ENCODE data around the gene RGPD4. TPM values are rescaled to one million over a fixed set of nuclear protein-coding genes. Genes with fewer than 3 reads are reported as not detected.
A peak's percentile ranks its signal among the peaks of the same experiment; 100 is the strongest.
"Not testable (repeated sequence)": the region's sequence is repeated elsewhere in the genome, so short reads cannot be mapped to it uniquely, and the experiment has no call there.

The RGPD4 gene
- under 1 TPM; 0.53 to 0.63 TPM for total RNA-seq
- not detected for polyA plus RNA-seq (2013, experiment 1 of 2)
- not detected for polyA plus RNA-seq (2013, experiment 2 of 2)
- 0.05 to 9.1 (median 2.4) reads per million in 172 experiments for total RNA-seq

DNA sequence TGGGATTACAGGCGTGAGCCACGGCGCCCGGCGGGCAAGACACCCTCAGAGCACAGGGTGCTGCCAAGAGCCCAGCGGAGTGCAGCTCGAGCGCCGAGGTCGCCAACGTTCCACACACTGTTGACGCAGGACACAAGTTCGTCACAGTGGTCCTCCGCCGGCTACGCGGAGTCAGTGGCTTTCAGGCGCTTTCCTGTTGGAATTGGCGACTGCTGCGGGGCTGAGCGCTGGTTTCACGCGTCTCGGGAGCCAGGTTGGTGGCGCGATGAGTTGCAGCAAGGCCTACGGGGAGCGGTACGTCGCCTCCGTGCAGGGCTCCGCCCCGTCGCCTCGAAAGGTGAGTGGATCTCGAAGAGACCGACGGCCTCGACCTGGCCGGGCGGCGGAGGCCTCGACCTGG lies at the start of gene RGPD4:
Gene RGPD4, plus strand, starts transcription at position 144 of the 400 bp plus-strand sequence. Its CDS starts 122 bp downstream, at position 266.
- DNase-seq = peak in 1 of 14 experiments; percentile 8
- H3K4me3 ChIP-seq (ENCODE audit: low read length); H3K27ac ChIP-seq (ENCODE audit: low read depth in 1 of 2, low read length in 2 of 2); CTCF ChIA-PET; H3K4me1 Mint-ChIP-seq (ENCODE audit: low read depth); H3K9me3 Mint-ChIP-seq; H3K27me3 ChIP-seq (ENCODE audit: control insufficient read depth in 1 of 2, insufficient read depth in 2 of 2, low read length in 2 of 2); H3K36me3 Mint-ChIP-seq (ENCODE audit: low read depth); intact Hi-C loops (cut with DNase I, micrococcal nuclease); H3K9me3 ChIP-seq (ENCODE audit: control insufficient read depth in 1 of 2, insufficient read depth in 1 of 2, low read length in 2 of 2); H3K27me3 Mint-ChIP-seq; POLR2A ChIA-PET; H3K36me3 ChIP-seq (ENCODE audit: insufficient read depth, low read length); H3K27ac Mint-ChIP-seq; H3K4me3 Mint-ChIP-seq; H3K4me1 ChIP-seq (ENCODE audit: insufficient read depth, low read length); ATAC-seq (ENCODE audit: poor library complexity): not testable (repeated sequence)

DNA sequence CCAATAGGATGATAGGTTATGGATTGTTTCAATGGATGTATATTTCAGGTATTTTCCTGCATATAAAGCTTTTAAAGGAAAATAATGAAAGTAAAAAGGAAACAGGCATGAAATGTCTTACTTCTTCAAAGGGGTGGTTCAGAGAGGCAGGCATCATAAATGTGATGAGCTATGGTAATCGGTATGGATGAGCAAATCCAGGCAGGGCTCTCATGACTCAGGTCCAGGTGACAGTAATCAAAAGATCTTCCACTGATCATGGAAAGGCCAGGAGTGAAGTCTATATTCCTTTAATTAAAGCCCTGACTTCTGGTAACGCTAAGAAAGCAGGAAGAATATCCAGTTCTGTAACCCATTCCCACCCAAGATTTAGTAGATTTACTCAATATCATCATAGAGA lies 48.7 kb upstream of the RGPD4 start:
- TF ChIP-seq, protein P1, sequence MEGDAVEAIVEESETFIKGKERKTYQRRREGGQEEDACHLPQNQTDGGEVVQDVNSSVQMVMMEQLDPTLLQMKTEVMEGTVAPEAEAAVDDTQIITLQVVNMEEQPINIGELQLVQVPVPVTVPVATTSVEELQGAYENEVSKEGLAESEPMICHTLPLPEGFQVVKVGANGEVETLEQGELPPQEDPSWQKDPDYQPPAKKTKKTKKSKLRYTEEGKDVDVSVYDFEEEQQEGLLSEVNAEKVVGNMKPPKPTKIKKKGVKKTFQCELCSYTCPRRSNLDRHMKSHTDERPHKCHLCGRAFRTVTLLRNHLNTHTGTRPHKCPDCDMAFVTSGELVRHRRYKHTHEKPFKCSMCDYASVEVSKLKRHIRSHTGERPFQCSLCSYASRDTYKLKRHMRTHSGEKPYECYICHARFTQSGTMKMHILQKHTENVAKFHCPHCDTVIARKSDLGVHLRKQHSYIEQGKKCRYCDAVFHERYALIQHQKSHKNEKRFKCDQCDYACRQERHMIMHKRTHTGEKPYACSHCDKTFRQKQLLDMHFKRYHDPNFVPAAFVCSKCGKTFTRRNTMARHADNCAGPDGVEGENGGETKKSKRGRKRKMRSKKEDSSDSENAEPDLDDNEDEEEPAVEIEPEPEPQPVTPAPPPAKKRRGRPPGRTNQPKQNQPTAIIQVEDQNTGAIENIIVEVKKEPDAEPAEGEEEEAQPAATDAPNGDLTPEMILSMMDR (IDR thresholded peaks at IDR 0.05) = no peak
- no peak for ATAC-seq (ENCODE audit: poor library complexity)
- H3K36me3 ChIP-seq (ENCODE audit: insufficient read depth, low read length) = no peaks in the 10 kb centered on the region
- H3K27me3 ChIP-seq (ENCODE audit: control insufficient read depth in 1 of 2, insufficient read depth in 2 of 2, low read length in 2 of 2) = no peaks in the 10 kb centered on the region
- Mint-ChIP-seq H3K27me3 (no peaks in the 10 kb centered on the region), H3K4me1 (ENCODE audit: low read depth) (no peaks in the 10 kb centered on the region), H3K4me3 (no peak overlapping the region), H3K36me3 (ENCODE audit: low read depth) (no peaks in the 10 kb centered on the region), H3K9me3 (no peaks in the 10 kb centered on the region), H3K27ac (no peak overlapping the region)
- intact Hi-C loops (cut with DNase I, micrococcal nuclease) = no loop called here
- H3K4me3 ChIP-seq (ENCODE audit: low read length) = no peak overlapping the region
- H3K4me1 ChIP-seq (ENCODE audit: insufficient read depth, low read length) = no peaks in the 10 kb centered on the region
- H3K9me3 ChIP-seq (ENCODE audit: control insufficient read depth in 1 of 2, insufficient read depth in 1 of 2, low read length in 2 of 2) = no peaks in the 10 kb centered on the region
- DNase-seq = no peak
- POLR2A ChIA-PET = no interaction called here
- no peak overlapping the region for H3K27ac ChIP-seq (ENCODE audit: low read depth in 1 of 2, low read length in 2 of 2)
- CTCF ChIA-PET = no interaction called here

DNA sequence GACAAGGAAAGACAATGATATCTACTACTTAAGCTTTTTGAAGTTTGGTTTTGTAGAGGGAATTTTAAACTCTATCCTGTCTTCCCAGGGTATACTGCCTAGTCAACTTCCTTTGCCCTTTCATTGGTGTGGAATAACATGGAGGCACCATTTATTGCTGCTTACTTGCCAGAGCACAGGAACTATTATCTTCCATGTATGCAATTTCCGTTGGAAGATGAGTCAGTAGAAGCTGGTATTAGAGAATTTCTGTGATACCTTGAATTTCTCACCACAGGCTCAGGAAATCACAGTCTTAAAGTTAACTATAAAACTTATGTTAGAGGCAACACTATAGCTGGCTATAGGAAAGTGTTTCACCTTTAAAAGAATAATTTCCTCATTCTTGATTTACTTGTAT lies 40.9 kb upstream of the RGPD4 start:
- ATAC-seq (ENCODE audit: poor library complexity) (no peak), DNase-seq (no peak)
- H3K27ac ChIP-seq (ENCODE audit: low read depth in 1 of 2, low read length in 2 of 2) = no peak overlapping the region
- CTCF ChIA-PET = no interaction called here
- Mint-ChIP-seq H3K4me1 (ENCODE audit: low read depth) (no peaks in the 10 kb centered on the region), H3K4me3 (no peak overlapping the region), H3K27me3 (no peaks in the 10 kb centered on the region), H3K36me3 (ENCODE audit: low read depth) (no peaks in the 10 kb centered on the region), H3K27ac (no peak overlapping the region), H3K9me3 (no peaks in the 10 kb centered on the region)
- H3K4me1 ChIP-seq (ENCODE audit: insufficient read depth, low read length) = no peaks in the 10 kb centered on the region
- H3K27me3 ChIP-seq (ENCODE audit: control insufficient read depth in 1 of 2, insufficient read depth in 2 of 2, low read length in 2 of 2) = no peaks in the 10 kb centered on the region
- no peak overlapping the region for H3K4me3 ChIP-seq (ENCODE audit: low read length)
- intact Hi-C loops (cut with DNase I, micrococcal nuclease) = no loop called here
- no peaks in the 10 kb centered on the region for H3K36me3 ChIP-seq (ENCODE audit: insufficient read depth, low read length)
- POLR2A ChIA-PET = no interaction called here
- no peaks in the 10 kb centered on the region for H3K9me3 ChIP-seq (ENCODE audit: control insufficient read depth in 1 of 2, insufficient read depth in 1 of 2, low read length in 2 of 2)
- TF ChIP-seq, protein P1 (IDR thresholded peaks at IDR 0.05) = no peak

DNA sequence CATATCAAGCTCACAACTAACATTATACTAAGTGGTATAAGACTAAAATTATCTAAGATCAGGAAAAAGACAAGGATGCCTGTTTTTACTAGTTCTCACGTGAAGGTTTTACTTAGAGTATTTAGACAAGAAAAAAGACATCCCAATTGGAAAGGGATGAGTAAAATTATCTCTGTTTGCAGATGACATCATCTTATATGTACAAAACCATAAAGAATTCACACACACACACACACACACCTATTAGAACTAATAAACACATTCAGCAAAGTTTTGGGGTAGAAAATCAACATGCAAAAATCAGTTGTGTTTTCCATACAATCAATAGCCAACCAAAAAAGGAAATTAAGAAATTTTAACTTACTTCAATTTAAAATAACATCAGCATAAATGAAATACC lies 35.9 kb upstream of the RGPD4 start:
- Histone ChIP-seq H3K4me3 (ENCODE audit: low read length) (no peak overlapping the region), H3K36me3 (ENCODE audit: insufficient read depth, low read length) (no peaks in the 10 kb centered on the region), H3K27ac (ENCODE audit: low read depth in 1 of 2, low read length in 2 of 2) (no peak overlapping the region), H3K27me3 (ENCODE audit: control insufficient read depth in 1 of 2, insufficient read depth in 2 of 2, low read length in 2 of 2) (no peaks in the 10 kb centered on the region), H3K9me3 (ENCODE audit: control insufficient read depth in 1 of 2, insufficient read depth in 1 of 2, low read length in 2 of 2) (no peaks in the 10 kb centered on the region), H3K4me1 (ENCODE audit: insufficient read depth, low read length) (no peaks in the 10 kb centered on the region)
- ATAC-seq (ENCODE audit: poor library complexity) = no peak
- DNase-seq = no peak
- Mint-ChIP-seq H3K27me3 (no peaks in the 10 kb centered on the region), H3K4me3 (no peak overlapping the region), H3K9me3 (no peaks in the 10 kb centered on the region), H3K36me3 (ENCODE audit: low read depth) (no peaks in the 10 kb centered on the region), H3K27ac (no peak overlapping the region), H3K4me1 (ENCODE audit: low read depth) (no peaks in the 10 kb centered on the region)
- intact Hi-C loops (cut with DNase I, micrococcal nuclease) = no loop called here
- ChIA-PET POLR2A (no interaction called here), CTCF (no interaction called here)
- TF ChIP-seq, protein P1 (IDR thresholded peaks at IDR 0.05) = no peak

Measured in CD4-positive, alpha-beta T cell (primary cell).